Measurements from ENCODE around the gene HELZ2.
"Not testable (repeated sequence)": the region's sequence is repeated elsewhere in the genome, so short reads cannot be mapped to it uniquely, and the experiment has no call there.

The HELZ2 gene

GRCh38 chr20:63574156-63574828 is at the start of gene HELZ2:
Gene HELZ2 (minus strand): TSS chr20:63574239. CDS start chr20:63572385, 1,854 bp downstream.
- DNase-seq = peak; percentile 38

- no peak for DNase-seq
Measured at GRCh38 chr20:63622732-63623131, 48.7 kb upstream of the HELZ2 start.

- DNase-seq = no peak
Measured at GRCh38 chr20:63622096-63622495, 48.1 kb upstream of the HELZ2 start.

GRCh38 chr20:63620991-63621390 is 47.0 kb upstream of the HELZ2 start:
- DNase-seq = no peak

GRCh38 chr20:63619505-63619904 is 45.5 kb upstream of the HELZ2 start:
- no peak for DNase-seq

GRCh38 chr20:63619086-63619485 is 45.0 kb upstream of the HELZ2 start:
- DNase-seq = no peak

- DNase-seq = no peak
Measured at GRCh38 chr20:63618291-63618980, 44.4 kb upstream of the HELZ2 start.

- DNase-seq = no peak
Measured at GRCh38 chr20:63617876-63618265, 43.8 kb upstream of the HELZ2 start.

- DNase-seq = no peak
Measured at GRCh38 chr20:63617092-63617875, 43.2 kb upstream of the HELZ2 start.

- DNase-seq = not testable (repeated sequence)
Measured at GRCh38 chr20:63613863-63614594, 40.0 kb upstream of the HELZ2 start.

GRCh38 chr20:63612276-63612931 is 38.4 kb upstream of the HELZ2 start:
- no peak for DNase-seq

- no peak for DNase-seq
Measured at GRCh38 chr20:63611646-63612045, 37.6 kb upstream of the HELZ2 start.

- DNase-seq = no peak
Measured at GRCh38 chr20:63610581-63611435, 36.8 kb upstream of the HELZ2 start.

GRCh38 chr20:63606686-63607085 is 32.6 kb upstream of the HELZ2 start:
- DNase-seq = no peak

GRCh38 chr20:63602321-63602720 is 28.3 kb upstream of the HELZ2 start:
- DNase-seq = no peak

- DNase-seq = not testable (repeated sequence)
Measured at GRCh38 chr20:63601679-63602078, 27.6 kb upstream of the HELZ2 start.

GRCh38 chr20:63599396-63600050 is 25.5 kb upstream of the HELZ2 start:
- DNase-seq = no peak

GRCh38 chr20:63598479-63599395 is 24.7 kb upstream of the HELZ2 start:
- DNase-seq = no peak

GRCh38 chr20:63597651-63598478 is 23.8 kb upstream of the HELZ2 start:
- DNase-seq = no peak

Data from NCI-H510A treated with DMSO at 0.1 percent for 48 hours (cell line).